GM21526 (cell line): ENCODE results near the gene XRN2.

Experiments used
- ATAC-seq: cut with Tn5 transposase; IDR thresholded peaks from one replicate; pipeline ENCODE4 v1.9.1; 2021; ENCODE audit warnings: moderate library complexity; ENCODE audit not compliant: unreplicated experiment, low FRiP score

The XRN2 gene

GRCh38 chr20:21384308-21384892, 81.3 kb downstream of the XRN2 start:
- no peak for ATAC-seq

- no peak for ATAC-seq
These were observed 83.0 kb downstream of the XRN2 start for GRCh38 chr20:21386111-21386510.

GRCh38 chr20:21387528-21387927, 84.4 kb downstream of the XRN2 start:
- no peak for ATAC-seq

GRCh38 chr20:21388566-21388965, 85.4 kb downstream of the XRN2 start:
- ATAC-seq, result no peak

GRCh38 chr20:21389368-21389767, 86.2 kb downstream of the XRN2 start:
- no peak for ATAC-seq

- no peak for ATAC-seq
These were observed 87.6 kb downstream of the XRN2 start for GRCh38 chr20:21390768-21391167.

- no peak for ATAC-seq
These were observed 88.2 kb downstream of the XRN2 start for GRCh38 chr20:21391185-21391971.

- no peak for ATAC-seq
These were observed 88.8 kb downstream of the XRN2 start for GRCh38 chr20:21391972-21392352.

GRCh38 chr20:21393166-21393565, 90.0 kb downstream of the XRN2 start:
- no peak for ATAC-seq

- no peak for ATAC-seq
These were observed 90.8 kb downstream of the XRN2 start for GRCh38 chr20:21393816-21394519.

GRCh38 chr20:21394551-21394950, 91.4 kb downstream of the XRN2 start:
- ATAC-seq, result no peak

- no peak for ATAC-seq
These were observed 92.0 kb downstream of the XRN2 start for GRCh38 chr20:21395051-21395665.

- no peak for ATAC-seq
These were observed 92.8 kb downstream of the XRN2 start for GRCh38 chr20:21395666-21396598.

- ATAC-seq, result no peak
These were observed 93.6 kb downstream of the XRN2 start for GRCh38 chr20:21396599-21397340.

GRCh38 chr20:21397341-21398108, 94.4 kb downstream of the XRN2 start, which contains the start of gene NKX2-4:
Gene NKX2-4, minus strand, starts transcription at chr20:21397526. Its CDS starts 127 bp downstream, at chr20:21397399.
- ATAC-seq, result no peak

GRCh38 chr20:21398109-21399004, 95.2 kb downstream of the XRN2 start:
- ATAC-seq, result no peak

- ATAC-seq, result no peak
These were observed 95.9 kb downstream of the XRN2 start for GRCh38 chr20:21399005-21399475.
